Fibroblast of skin of right biceps (primary cell): ENCODE data around the gene BMPR1A.
"Not testable (repeated sequence)": the region's sequence is repeated elsewhere in the genome, so short reads cannot be mapped to it uniquely, and the experiment has no call there.

Experiments
- DNase-seq: peaks from one replicate; pipeline ENCODE4 v3.0.0-alpha.2; 2013

The BMPR1A gene

GRCh38 chr10:86730227-86730626 lies 26.2 kb upstream of the BMPR1A start:
- DNase-seq, result no peak

GRCh38 chr10:86732771-86733170 lies 23.6 kb upstream of the BMPR1A start:
- DNase-seq, result no peak

- no peak for DNase-seq
Observed at GRCh38 chr10:86733260-86733671, 23.2 kb upstream of the BMPR1A start.

GRCh38 chr10:86734207-86734988 lies 22.0 kb upstream of the BMPR1A start:
- no peak for DNase-seq

GRCh38 chr10:86735278-86735677 lies 21.1 kb upstream of the BMPR1A start:
- DNase-seq, result not testable (repeated sequence)

- no peak for DNase-seq
Observed at GRCh38 chr10:86742230-86742629, 14.2 kb upstream of the BMPR1A start.

- DNase-seq, result no peak
Observed at GRCh38 chr10:86744067-86744725, 12.2 kb upstream of the BMPR1A start.

GRCh38 chr10:86747796-86748581 lies 8.4 kb upstream of the BMPR1A start:
- DNase-seq, result no peak

- no peak for DNase-seq
Observed at GRCh38 chr10:86749854-86750253, 6.6 kb upstream of the BMPR1A start.

GRCh38 chr10:86751477-86751876 lies 4.9 kb upstream of the BMPR1A start:
- no peak for DNase-seq

GRCh38 chr10:86752311-86752710 lies 4.1 kb upstream of the BMPR1A start:
- no peak for DNase-seq

GRCh38 chr10:86753051-86753450 lies 3.4 kb upstream of the BMPR1A start:
- no peak for DNase-seq

GRCh38 chr10:86753638-86754434 lies 2.6 kb upstream of the BMPR1A start:
- no peak for DNase-seq

- no peak for DNase-seq
Observed at GRCh38 chr10:86755454-86755739, 1.0 kb upstream of the BMPR1A start.

- peak; percentile 81 for DNase-seq
Observed at GRCh38 chr10:86755740-86756510, 494 bp upstream of the BMPR1A start.

GRCh38 chr10:86757113-86757972 lies 924 bp downstream of the BMPR1A start:
- DNase-seq, result peak; percentile 76

- DNase-seq, result peak; percentile 38
Observed at GRCh38 chr10:86758189-86759072, 2.0 kb downstream of the BMPR1A start.

GRCh38 chr10:86759073-86759672 lies 2.8 kb downstream of the BMPR1A start:
- DNase-seq, result no peak

GRCh38 chr10:86763404-86763803 lies 7.0 kb downstream of the BMPR1A start:
- DNase-seq, result no peak

- no peak for DNase-seq
Observed at GRCh38 chr10:86765548-86765947, 9.1 kb downstream of the BMPR1A start.
